SK-N-SH (cell line): ENCODE data around the gene KIF12. TPM values are rescaled to one million over a fixed set of nuclear protein-coding genes. Genes with fewer than 3 reads are reported as not detected.

ENCODE experiments used
- CTCF ChIA-PET: fragments of 300-600, 350-600 bp; formaldehyde crosslinking; extraction: SDS; loops from one replicate; lab custom pipeline; 2021; lab: Yijun Ruan, JAX
- POLR2A ChIA-PET: fragments of 350-600 bp; sonication (Branson Sonifier 250); formaldehyde crosslinking; extraction: SDS; loops from one replicate; lab custom pipeline; 2020; ENCODE audit warnings: antibody characterized with exemption, inconsistent platforms; lab: Yijun Ruan, JAX
- DNase-seq: peaks from one replicate; pipeline ENCODE4 v3.0.0; 2012
- H2AFZ ChIP-seq: fragments of 200-600 bp; sonication (generic); 2 replicates; pipeline ENCODE4 v1.8.1; 2016; ENCODE audit warnings: antibody characterized with exemption, mild to moderate bottlenecking, low read depth
- H3F3A ChIP-seq: fragments of 200-600 bp; sonication (generic); replicated peaks from 2 replicates; pipeline ENCODE3; 2016; ENCODE audit warnings: antibody characterized with exemption, mild to moderate bottlenecking; ENCODE audit not compliant: insufficient read depth
- H3K27ac ChIP-seq, 2 experiments: fragments of 200-500 bp in 1 of 2; fragments of 200-600 bp in 1 of 2; sonication (Bioruptor generic) in 1 of 2; sonication (generic), shearing (Covaris generic) in 1 of 2; 2 replicates each; pipeline versions ENCODE4 v1.5.1 to v1.6.1; 2014 to 2016; ENCODE audit warnings: low read depth in 2 of 2, inconsistent platforms in 1 of 2, low read length in 1 of 2, mild to moderate bottlenecking in 1 of 2, mixed read lengths in 1 of 2
- H3K27me3 ChIP-seq: fragments of 200-600 bp; sonication (generic), shearing (Covaris generic); 2 replicates; pipeline ENCODE4 v1.6.1; 2016; ENCODE audit warnings: mixed run types; ENCODE audit not compliant: insufficient read depth
- H3K36me3 ChIP-seq, 2 experiments: fragments of 200-500 bp in 1 of 2; fragments of 200-600 bp in 1 of 2; sonication (Bioruptor generic) in 1 of 2; sonication (generic) in 1 of 2; replicated peaks in 1 of 2; 2 replicates each; pipeline versions ENCODE3 to v1.5.1; 2014 to 2016; ENCODE audit warnings: low read length in 1 of 2, mild to moderate bottlenecking in 1 of 2; ENCODE audit not compliant: insufficient read depth in 2 of 2, control insufficient read depth in 1 of 2
- H3K4me1 ChIP-seq, 2 experiments: fragments of 200-500 bp in 1 of 2; fragments of 200-600 bp in 1 of 2; sonication (Bioruptor generic) in 1 of 2; sonication (generic), shearing (Covaris generic) in 1 of 2; 2 replicates each; pipeline versions ENCODE4 v1.5.1 to v1.6.1; 2014 to 2016; ENCODE audit warnings: low read depth in 1 of 2, low read length in 1 of 2, mixed run types in 1 of 2; ENCODE audit not compliant: insufficient read depth in 2 of 2, control insufficient read depth in 1 of 2
- H3K4me2 ChIP-seq: fragments of 200-600 bp; sonication (generic), shearing (Covaris generic); 2 replicates; pipeline ENCODE4 v1.6.1; 2017; ENCODE audit warnings: mixed run types
- H3K4me3 ChIP-seq, 2 experiments: fragments of 200-500 bp in 1 of 2; fragments of 200-600 bp in 1 of 2; sonication (Bioruptor generic) in 1 of 2; sonication (generic), shearing (Covaris generic) in 1 of 2; 2 replicates each; pipeline versions ENCODE4 v1.5.1 to v1.8.1; 2014 to 2016; ENCODE audit warnings: low read depth in 2 of 2, inconsistent platforms in 1 of 2, low read length in 1 of 2, mild to moderate bottlenecking in 1 of 2, mixed read lengths in 1 of 2, moderate library complexity in 1 of 2
- H3K79me2 ChIP-seq: fragments of 200-600 bp; sonication (generic); 2 replicates; pipeline ENCODE4 v1.8.1; 2017; ENCODE audit warnings: mild to moderate bottlenecking; ENCODE audit not compliant: insufficient read depth
- H3K9ac ChIP-seq: fragments of 200-600 bp; sonication (generic); 2 replicates; pipeline ENCODE4 v1.6.1; 2017; ENCODE audit warnings: mixed run types
- H3K9me2 ChIP-seq: fragments of 200-600 bp; sonication (generic); 2 replicates; pipeline ENCODE4 v1.6.1; 2017; ENCODE audit warnings: mixed run types
- H3K9me3 ChIP-seq: fragments of 200-600 bp; sonication (generic); 2 replicates; pipeline ENCODE4 v1.6.1; 2017; ENCODE audit warnings: mixed run types, mild to moderate bottlenecking, moderate library complexity
- H4K20me1 ChIP-seq: fragments of 200-600 bp; sonication (generic); 2 replicates; pipeline ENCODE4 v1.6.1; 2017; ENCODE audit warnings: mild to moderate bottlenecking, mixed run types; ENCODE audit not compliant: insufficient read depth
- FOXJ3 ChIP-seq: sonication (generic); formaldehyde crosslinking; IDR thresholded peaks from 2 replicates; pipeline ENCODE4 v1.5.1; 2020; ENCODE audit warnings: mild to moderate bottlenecking, missing genetic modification reagents
- FOXM1 ChIP-seq: IDR thresholded peaks from 2 replicates; pipeline ENCODE4 v1.4.0; 2012; ENCODE audit warnings: low read depth, mild to moderate bottlenecking
- GABPA ChIP-seq: IDR thresholded peaks from 2 replicates; pipeline ENCODE4 v1.4.0; 2012; ENCODE audit warnings: low read depth, mild to moderate bottlenecking
- GATA2 ChIP-seq: sonication (generic); formaldehyde crosslinking; IDR thresholded peaks from 2 replicates; pipeline ENCODE4 v1.5.0; 2020; ENCODE audit warnings: mild to moderate bottlenecking, missing genetic modification reagents
- MEF2A ChIP-seq: IDR thresholded peaks from 2 replicates; pipeline ENCODE4 v1.4.0; 2012; ENCODE audit warnings: low read depth, borderline replicate concordance
- MXI1 ChIP-seq: IDR thresholded peaks from 2 replicates; pipeline ENCODE4 v1.6.1; 2012; ENCODE audit warnings: mild to moderate bottlenecking, low read depth, low read length, improper control_type of control experiment
- NFIC ChIP-seq: IDR thresholded peaks from 2 replicates; pipeline ENCODE4 v1.4.0; 2012; ENCODE audit warnings: borderline replicate concordance
- NRF1 ChIP-seq: IDR thresholded peaks from 2 replicates; pipeline ENCODE4 v1.6.1; 2012; ENCODE audit warnings: low read depth, mild to moderate bottlenecking, low read length
- PBX3 ChIP-seq: IDR thresholded peaks from 2 replicates; pipeline ENCODE4; 2012
- RCOR1 ChIP-seq: fragments of 150-350 bp; IDR thresholded peaks from 2 replicates; pipeline ENCODE4 v1.6.1; 2017; ENCODE audit warnings: antibody characterized with exemption, low read length
- RFX5 ChIP-seq: IDR thresholded peaks from 2 replicates; pipeline ENCODE4 v1.6.1; 2012; ENCODE audit warnings: mild to moderate bottlenecking, improper control_type of control experiment, low read length
- RXRA ChIP-seq: IDR thresholded peaks from 2 replicates; pipeline ENCODE4 v1.4.0; 2012; ENCODE audit warnings: low read depth, mild to moderate bottlenecking, borderline replicate concordance
- TAF1 ChIP-seq: IDR thresholded peaks from 2 replicates; pipeline ENCODE4 v1.6.1; 2012; ENCODE audit warnings: low read depth, mild to moderate bottlenecking, low read length, moderate library complexity, borderline replicate concordance
- TCF12 ChIP-seq: IDR thresholded peaks from 2 replicates; pipeline ENCODE4 v1.4.0; 2012
- TEAD4 ChIP-seq: IDR thresholded peaks from 2 replicates; pipeline ENCODE4 v1.4.0; 2012; ENCODE audit warnings: mild to moderate bottlenecking, borderline replicate concordance; ENCODE audit not compliant: insufficient read depth
- USF1 ChIP-seq: IDR thresholded peaks from 2 replicates; pipeline ENCODE4 v1.4.0; 2012; ENCODE audit warnings: low read depth, borderline replicate concordance
- YY1 ChIP-seq: IDR thresholded peaks from 2 replicates; pipeline ENCODE4 v1.4.0; 2012; ENCODE audit warnings: low read depth, mild to moderate bottlenecking
- ZBTB33 ChIP-seq: IDR thresholded peaks from 2 replicates; pipeline ENCODE4 v1.4.0; 2012; ENCODE audit warnings: low read depth, borderline replicate concordance
- WGBS: methylation state at CpG from one replicate; pipeline ENCODE4 v1.1.6; 2017; ENCODE audit warnings: low lambda C conversion rate; 5-methylcytosine and 5-hydroxymethylcytosine counted together
- polyA plus RNA-seq, 3 experiments: library from polyadenylated mRNA; depleted of rRNA; stranded (reverse); fragments of >200 nt; gene quantifications; 2 replicates each; pipeline ENCODE4 v1.2.3, GENCODE V29; 2012
- TF ChIP-seq, protein P1 (sequence below): fragments of 200-600 bp; sonication (generic); IDR thresholded peaks from 2 replicates; pipeline ENCODE4 v1.6.1; 2017; ENCODE audit warnings: antibody characterized with exemption, mild to moderate bottlenecking, moderate library complexity
- TF ChIP-seq, protein P2 (sequence below): fragments of 150-350 bp; IDR thresholded peaks from 2 replicates; pipeline ENCODE4 v1.6.1; 2017; ENCODE audit warnings: antibody characterized with exemption, low read length, low read depth, borderline replicate concordance

Gene KIF12
- polyA plus RNA-seq, 1 of the 3 experiments (the other 2 are of a cell fraction) = 0.35 TPM

- Histone ChIP-seq H3K27me3 (no peaks in the 10 kb centered on the region), H4K20me1 (no peaks in the 10 kb centered on the region), H3K79me2 (no peaks in the 10 kb centered on the region), H3K9me3 (no peaks in the 10 kb centered on the region), H3F3A (no peaks in the 10 kb centered on the region), H3K36me3 (peaks cover 14 to 48% of the 10 kb centered on the region in 2 experiments), H2AFZ (no peak overlapping the region), H3K4me2 (no peak overlapping the region), H3K27ac (no peak overlapping the region), H3K4me3 (no peak overlapping the region), H3K4me1 (no peaks in the 10 kb centered on the region), H3K9me2 (no peaks in the 10 kb centered on the region), H3K9ac (no peak overlapping the region)
- TF ChIP-seq PBX3 = no peak
- TF ChIP-seq FOXJ3 (CRISPR knock-in tag) = no peak
- TF ChIP-seq, protein P1, sequence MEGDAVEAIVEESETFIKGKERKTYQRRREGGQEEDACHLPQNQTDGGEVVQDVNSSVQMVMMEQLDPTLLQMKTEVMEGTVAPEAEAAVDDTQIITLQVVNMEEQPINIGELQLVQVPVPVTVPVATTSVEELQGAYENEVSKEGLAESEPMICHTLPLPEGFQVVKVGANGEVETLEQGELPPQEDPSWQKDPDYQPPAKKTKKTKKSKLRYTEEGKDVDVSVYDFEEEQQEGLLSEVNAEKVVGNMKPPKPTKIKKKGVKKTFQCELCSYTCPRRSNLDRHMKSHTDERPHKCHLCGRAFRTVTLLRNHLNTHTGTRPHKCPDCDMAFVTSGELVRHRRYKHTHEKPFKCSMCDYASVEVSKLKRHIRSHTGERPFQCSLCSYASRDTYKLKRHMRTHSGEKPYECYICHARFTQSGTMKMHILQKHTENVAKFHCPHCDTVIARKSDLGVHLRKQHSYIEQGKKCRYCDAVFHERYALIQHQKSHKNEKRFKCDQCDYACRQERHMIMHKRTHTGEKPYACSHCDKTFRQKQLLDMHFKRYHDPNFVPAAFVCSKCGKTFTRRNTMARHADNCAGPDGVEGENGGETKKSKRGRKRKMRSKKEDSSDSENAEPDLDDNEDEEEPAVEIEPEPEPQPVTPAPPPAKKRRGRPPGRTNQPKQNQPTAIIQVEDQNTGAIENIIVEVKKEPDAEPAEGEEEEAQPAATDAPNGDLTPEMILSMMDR = no peak
- TF ChIP-seq NRF1 = no peak
- no peak for TF ChIP-seq FOXM1
- POLR2A ChIA-PET = no interaction called here
- 96% methylated on average over 14 of the region's 15 CpGs for WGBS
- no peak for DNase-seq
- CTCF ChIA-PET = interaction anchor here (0.9 to 1.0 kb wide), 2 partner anchors 314 to 393 kb away, joined by 3 read pairs; no protein-coding TSS in a partner anchor
Measured at GRCh38 chr9:114051281-114051680, 47.8 kb downstream of the KIF12 start.

GRCh38 chr9:114050646-114051045 lies 48.4 kb downstream of the KIF12 start:
- no peaks in the 10 kb centered on the region for H3F3A ChIP-seq
- no peaks in the 10 kb centered on the region for H4K20me1 ChIP-seq
- ChIA-PET POLR2A (no interaction called here), CTCF (interaction anchor here (0.9 to 1.0 kb wide), 2 partner anchors 313 to 392 kb away, joined by 3 read pairs; no protein-coding TSS in a partner anchor)
- no peak overlapping the region for H3K27ac ChIP-seq
- no peaks in the 10 kb centered on the region for H3K9me3 ChIP-seq
- no peaks in the 10 kb centered on the region for H3K79me2 ChIP-seq
- H3K4me1 ChIP-seq = no peaks in the 10 kb centered on the region
- no peak overlapping the region for H3K4me3 ChIP-seq
- no peaks in the 10 kb centered on the region for H3K27me3 ChIP-seq
- no peak overlapping the region for H2AFZ ChIP-seq
- H3K36me3 ChIP-seq = peaks cover 14 to 49% of the 10 kb centered on the region in 2 experiments
- WGBS = 98% methylated on average over 6 of the region's 6 CpGs
- H3K9me2 ChIP-seq = no peaks in the 10 kb centered on the region
- no peak for DNase-seq
- no peak overlapping the region for H3K9ac ChIP-seq
- H3K4me2 ChIP-seq = no peak overlapping the region
- TF ChIP-seq, protein P2, sequence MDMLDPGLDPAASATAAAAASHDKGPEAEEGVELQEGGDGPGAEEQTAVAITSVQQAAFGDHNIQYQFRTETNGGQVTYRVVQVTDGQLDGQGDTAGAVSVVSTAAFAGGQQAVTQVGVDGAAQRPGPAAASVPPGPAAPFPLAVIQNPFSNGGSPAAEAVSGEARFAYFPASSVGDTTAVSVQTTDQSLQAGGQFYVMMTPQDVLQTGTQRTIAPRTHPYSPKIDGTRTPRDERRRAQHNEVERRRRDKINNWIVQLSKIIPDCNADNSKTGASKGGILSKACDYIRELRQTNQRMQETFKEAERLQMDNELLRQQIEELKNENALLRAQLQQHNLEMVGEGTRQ = no peak
- TF ChIP-seq USF1 (no peak), TEAD4 (no peak), ZBTB33 (no peak), MEF2A (no peak), RCOR1 (no peak), RXRA (no peak), YY1 (no peak), TAF1 (no peak), GABPA (no peak), MXI1 (no peak), PBX3 (no peak), NFIC (no peak), GATA2 (CRISPR knock-in tag) (no peak), TCF12 (no peak), RFX5 (no peak)
